NCI-H510A treated with DMSO at 0.1 percent for 48 hours (cell line): ENCODE data around the gene TMCC1.
A peak's percentile ranks its signal among the peaks of the same experiment; 100 is the strongest.
"Not testable (repeated sequence)": the region's sequence is repeated elsewhere in the genome, so short reads cannot be mapped to it uniquely, and the experiment has no call there.

Experiments
- DNase-seq: peaks from one replicate; lab custom pipeline; 2025; lab: John Stamatoyannopoulos, UW

The TMCC1 gene

GRCh38 chr3:129836381-129837064 lies 57.0 kb downstream of the TMCC1 start:
- no peak for DNase-seq

GRCh38 chr3:129835198-129835597 lies 58.3 kb downstream of the TMCC1 start:
- DNase-seq: no peak

GRCh38 chr3:129834580-129834979 lies 58.9 kb downstream of the TMCC1 start:
- no peak for DNase-seq

GRCh38 chr3:129831942-129832341 lies 61.6 kb downstream of the TMCC1 start:
- not testable (repeated sequence) for DNase-seq

- no peak for DNase-seq
Observed at GRCh38 chr3:129831503-129831902, 62.0 kb downstream of the TMCC1 start.

GRCh38 chr3:129829640-129830039 lies 63.9 kb downstream of the TMCC1 start:
- peak; percentile 61 for DNase-seq

- no peak for DNase-seq
Observed at GRCh38 chr3:129827765-129828164, 65.7 kb downstream of the TMCC1 start.

GRCh38 chr3:129824926-129825541 lies 68.5 kb downstream of the TMCC1 start:
- peak; percentile 62 for DNase-seq

GRCh38 chr3:129822679-129823078 lies 70.8 kb downstream of the TMCC1 start:
- DNase-seq: no peak

GRCh38 chr3:129822241-129822640 lies 71.3 kb downstream of the TMCC1 start:
- no peak for DNase-seq

GRCh38 chr3:129820587-129820986 lies 72.9 kb downstream of the TMCC1 start:
- DNase-seq: no peak

- DNase-seq: no peak
Observed at GRCh38 chr3:129812589-129812988, 80.9 kb downstream of the TMCC1 start.

GRCh38 chr3:129809297-129809696 lies 84.2 kb downstream of the TMCC1 start:
- no peak for DNase-seq

- no peak for DNase-seq
Observed at GRCh38 chr3:129796146-129796545, 97.4 kb downstream of the TMCC1 start.

GRCh38 chr3:129795186-129796010 lies 98.1 kb downstream of the TMCC1 start:
- no peak for DNase-seq

GRCh38 chr3:129794311-129795185 lies 99.0 kb downstream of the TMCC1 start:
- peak; percentile 78 for DNase-seq

- DNase-seq: no peak
Observed at GRCh38 chr3:129793942-129794310, 99.6 kb downstream of the TMCC1 start.

- DNase-seq: no peak
Observed at GRCh38 chr3:129793319-129793718, 100.2 kb downstream of the TMCC1 start.

- DNase-seq: no peak
Observed at GRCh38 chr3:129783470-129783869, 110.0 kb downstream of the TMCC1 start.

GRCh38 chr3:129778871-129779270 lies 114.6 kb downstream of the TMCC1 start:
- DNase-seq: no peak

GRCh38 chr3:129777806-129778205 lies 115.7 kb downstream of the TMCC1 start:
- no peak for DNase-seq

GRCh38 chr3:129775870-129776269 lies 117.6 kb downstream of the TMCC1 start:
- no peak for DNase-seq
